T-helper 1 cell (primary cell): ENCODE measurements around the gene NEUROD2.
A peak's percentile ranks its signal among the peaks of the same experiment; 100 is the strongest.

ENCODE experiments used
- DNase-seq, 5 donors: peaks; one replicate each; pipeline ENCODE4 v3.0.0-alpha.2; 2012 to 2020
- total RNA-seq, 4 donors: gene quantifications; one replicate each; lab custom pipeline; 2026; lab: John Stamatoyannopoulos, UW

Gene NEUROD2
- 0 to 0.08 (median 0) reads per million in 4 donors for total RNA-seq

- DNase-seq: no peak
These were observed at the start of gene NEUROD2 for GRCh38 chr17:39607851-39608130. Gene NEUROD2 (minus strand): TSS chr17:39607920. CDS start chr17:39606599, 1,321 bp downstream.

GRCh38 chr17:39655105-39655504 lies 47.4 kb upstream of the NEUROD2 start:
- DNase-seq: no peak

GRCh38 chr17:39653662-39654331 lies 46.1 kb upstream of the NEUROD2 start:
- peak; percentile 51 to 80 (median 67) for DNase-seq

- no peak for DNase-seq
These were observed 45.6 kb upstream of the NEUROD2 start for GRCh38 chr17:39653316-39653661.

- DNase-seq: no peak
These were observed 45.0 kb upstream of the NEUROD2 start for GRCh38 chr17:39652587-39653315.

- no peak for DNase-seq
These were observed 44.3 kb upstream of the NEUROD2 start for GRCh38 chr17:39651923-39652586.

- no peak for DNase-seq
These were observed 42.4 kb upstream of the NEUROD2 start for GRCh38 chr17:39650121-39650579.

GRCh38 chr17:39648616-39649366 lies 41.1 kb upstream of the NEUROD2 start:
- DNase-seq: no peak

- DNase-seq: no peak
These were observed 39.5 kb upstream of the NEUROD2 start for GRCh38 chr17:39647256-39647655.

- DNase-seq: no peak
These were observed 35.6 kb upstream of the NEUROD2 start for GRCh38 chr17:39643271-39643670.

- DNase-seq: no peak
These were observed 34.8 kb upstream of the NEUROD2 start for GRCh38 chr17:39642291-39643074.

- DNase-seq: no peak
These were observed 34.2 kb upstream of the NEUROD2 start for GRCh38 chr17:39641883-39642282.

GRCh38 chr17:39641097-39641496 lies 33.4 kb upstream of the NEUROD2 start:
- no peak for DNase-seq

GRCh38 chr17:39640591-39641031 lies 32.9 kb upstream of the NEUROD2 start:
- no peak for DNase-seq

- no peak for DNase-seq
These were observed 32.1 kb upstream of the NEUROD2 start for GRCh38 chr17:39639566-39640458.

- no peak for DNase-seq
These were observed 31.3 kb upstream of the NEUROD2 start for GRCh38 chr17:39639043-39639442.

GRCh38 chr17:39638317-39638716 lies 30.6 kb upstream of the NEUROD2 start:
- no peak for DNase-seq

- peak; percentile 85 to 93 (median 87) for DNase-seq
These were observed 29.4 kb upstream of the NEUROD2 start, which contains the start of gene STARD3 for GRCh38 chr17:39636927-39637736. Gene STARD3 (plus strand): TSS chr17:39637144. CDS start chr17:39653532, 16,388 bp downstream.

GRCh38 chr17:39636587-39636926 lies 28.8 kb upstream of the NEUROD2 start:
- no peak for DNase-seq

GRCh38 chr17:39635614-39636176 lies 28.0 kb upstream of the NEUROD2 start:
- DNase-seq: no peak
